Ascending aorta (tissue), 2 donors: ENCODE measurements around the gene PXK. TPM values are rescaled to one million over a fixed set of nuclear protein-coding genes. Genes with fewer than 3 reads are reported as not detected.

Experiments
- DNase-seq, 2 donors: peaks; one replicate each; pipeline ENCODE4 v3.0.0-alpha.2; 2019; ENCODE audit warnings: low spot score in 2 of 2
- H3K27ac ChIP-seq, 2 donors: fragments of 200-600 bp; sonication (generic); one replicate each; pipeline ENCODE4 v1.5.1; 2016 to 2017; ENCODE audit warnings: mild to moderate bottlenecking in 1 of 2
- H3K27me3 ChIP-seq: fragments of 200-600 bp; sonication (generic); one replicate; pipeline ENCODE4 v1.5.1; 2017
- H3K36me3 ChIP-seq, 2 donors: fragments of 200-600 bp; sonication (generic); one replicate each; pipeline ENCODE4 v1.5.1; 2016
- H3K4me1 ChIP-seq, 2 donors: fragments of 200-600 bp; sonication (generic); one replicate each; pipeline ENCODE4 v1.5.1; 2016 to 2017; ENCODE audit warnings: mild to moderate bottlenecking in 1 of 2
- H3K4me3 ChIP-seq, 2 donors: fragments of 200-600 bp; sonication (generic); one replicate each; pipeline ENCODE4 v1.5.1; 2016 to 2017; ENCODE audit warnings: mild to moderate bottlenecking in 1 of 2
- H3K9me3 ChIP-seq, 2 donors: fragments of 200-600 bp; sonication (generic); one replicate each; pipeline ENCODE4 v1.5.1; 2016
- intact Hi-C: fragments of 100-400 bp; cut with DNase I; formaldehyde crosslinking; loops from one replicate; pipeline ENCODE4 v1.15.1; 2023
- total RNA-seq: library from RNA; depleted of rRNA; stranded (reverse); fragments of >200 nt; gene quantifications from one replicate; pipeline ENCODE4 v1.1.0, GENCODE V29; 2016
- TF ChIP-seq, protein P1 (sequence below), 3 experiments: fragments of 200-600 bp in 2 of 3; fragments of 450-650 bp in 1 of 3; sonication (generic) in 2 of 3; IDR thresholded peaks; one replicate each; pipeline ENCODE4 v1.5.1; 2016 to 2019; ENCODE audit warnings: antibody characterized with exemption in 3 of 3, mild to moderate bottlenecking in 1 of 3, moderate library complexity in 1 of 3

Gene PXK
- total RNA-seq, 1 donor from 2014 or later: 14.8 TPM

DNA sequence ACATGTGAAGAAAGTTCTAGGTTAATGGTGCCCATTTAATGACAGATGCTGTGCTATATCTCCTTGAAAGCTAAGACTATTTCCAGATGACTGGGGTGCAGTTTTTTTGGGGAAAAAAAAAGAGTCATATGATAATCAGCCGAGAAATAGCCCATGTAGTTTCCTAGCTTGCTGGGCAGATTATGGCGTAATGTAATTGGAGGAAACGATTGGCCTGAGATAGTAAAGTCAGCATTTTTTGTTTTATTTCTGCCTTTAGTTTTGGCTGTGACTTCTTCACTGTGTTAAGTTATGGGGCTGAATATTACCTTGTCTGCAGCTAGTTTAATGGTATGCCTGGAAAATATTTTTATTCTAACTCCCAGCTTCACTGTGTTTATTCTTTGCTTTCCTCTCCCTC, 77.0 kb downstream of the PXK start:
- Histone ChIP-seq H3K36me3 (peaks cover 26 to 52% of the 10 kb centered on the region in 2 donors), H3K27me3 (no peaks in the 10 kb centered on the region), H3K27ac (no peak overlapping the region), H3K4me3 (no peak overlapping the region), H3K4me1 (no peaks in the 10 kb centered on the region), H3K9me3 (no peaks in the 10 kb centered on the region)
- TF ChIP-seq, protein P1, sequence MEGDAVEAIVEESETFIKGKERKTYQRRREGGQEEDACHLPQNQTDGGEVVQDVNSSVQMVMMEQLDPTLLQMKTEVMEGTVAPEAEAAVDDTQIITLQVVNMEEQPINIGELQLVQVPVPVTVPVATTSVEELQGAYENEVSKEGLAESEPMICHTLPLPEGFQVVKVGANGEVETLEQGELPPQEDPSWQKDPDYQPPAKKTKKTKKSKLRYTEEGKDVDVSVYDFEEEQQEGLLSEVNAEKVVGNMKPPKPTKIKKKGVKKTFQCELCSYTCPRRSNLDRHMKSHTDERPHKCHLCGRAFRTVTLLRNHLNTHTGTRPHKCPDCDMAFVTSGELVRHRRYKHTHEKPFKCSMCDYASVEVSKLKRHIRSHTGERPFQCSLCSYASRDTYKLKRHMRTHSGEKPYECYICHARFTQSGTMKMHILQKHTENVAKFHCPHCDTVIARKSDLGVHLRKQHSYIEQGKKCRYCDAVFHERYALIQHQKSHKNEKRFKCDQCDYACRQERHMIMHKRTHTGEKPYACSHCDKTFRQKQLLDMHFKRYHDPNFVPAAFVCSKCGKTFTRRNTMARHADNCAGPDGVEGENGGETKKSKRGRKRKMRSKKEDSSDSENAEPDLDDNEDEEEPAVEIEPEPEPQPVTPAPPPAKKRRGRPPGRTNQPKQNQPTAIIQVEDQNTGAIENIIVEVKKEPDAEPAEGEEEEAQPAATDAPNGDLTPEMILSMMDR (IDR thresholded peaks at IDR 0.05): no peak
- no peak for DNase-seq
- intact Hi-C loops: loop anchor here (5.0 kb wide), 1 partner anchor 232 kb away; no protein-coding TSS in a partner anchor

- no peak for DNase-seq
- H3K9me3 ChIP-seq: no peaks in the 10 kb centered on the region
- no peak overlapping the region for H3K27ac ChIP-seq
- peaks cover 19 to 55% of the 10 kb centered on the region in 2 donors for H3K36me3 ChIP-seq
- no peaks in the 10 kb centered on the region for H3K4me1 ChIP-seq
- no peak overlapping the region for H3K4me3 ChIP-seq
- TF ChIP-seq, protein P1 (IDR thresholded peaks at IDR 0.05): no peak
- H3K27me3 ChIP-seq: no peaks in the 10 kb centered on the region
- intact Hi-C loops: loop anchor here (5.0 kb wide), 1 partner anchor 234 kb away; no protein-coding TSS in a partner anchor
These were observed 78.3 kb downstream of the PXK start for GRCh38 chr3:58411036-58411435.

- H3K27me3 ChIP-seq: no peaks in the 10 kb centered on the region
- H3K27ac ChIP-seq: no peak overlapping the region
- no peak overlapping the region for H3K4me3 ChIP-seq
- H3K4me1 ChIP-seq: no peaks in the 10 kb centered on the region
- intact Hi-C loops: loop anchor here (5.0 kb wide), 1 partner anchor 235 kb away; no protein-coding TSS in a partner anchor
- peaks cover 15 to 55% of the 10 kb centered on the region in 2 donors for H3K36me3 ChIP-seq
- DNase-seq: no peak
- no peaks in the 10 kb centered on the region for H3K9me3 ChIP-seq
- TF ChIP-seq, protein P1 (IDR thresholded peaks at IDR 0.05): no peak
These were observed 79.4 kb downstream of the PXK start for GRCh38 chr3:58411851-58412830.

DNA sequence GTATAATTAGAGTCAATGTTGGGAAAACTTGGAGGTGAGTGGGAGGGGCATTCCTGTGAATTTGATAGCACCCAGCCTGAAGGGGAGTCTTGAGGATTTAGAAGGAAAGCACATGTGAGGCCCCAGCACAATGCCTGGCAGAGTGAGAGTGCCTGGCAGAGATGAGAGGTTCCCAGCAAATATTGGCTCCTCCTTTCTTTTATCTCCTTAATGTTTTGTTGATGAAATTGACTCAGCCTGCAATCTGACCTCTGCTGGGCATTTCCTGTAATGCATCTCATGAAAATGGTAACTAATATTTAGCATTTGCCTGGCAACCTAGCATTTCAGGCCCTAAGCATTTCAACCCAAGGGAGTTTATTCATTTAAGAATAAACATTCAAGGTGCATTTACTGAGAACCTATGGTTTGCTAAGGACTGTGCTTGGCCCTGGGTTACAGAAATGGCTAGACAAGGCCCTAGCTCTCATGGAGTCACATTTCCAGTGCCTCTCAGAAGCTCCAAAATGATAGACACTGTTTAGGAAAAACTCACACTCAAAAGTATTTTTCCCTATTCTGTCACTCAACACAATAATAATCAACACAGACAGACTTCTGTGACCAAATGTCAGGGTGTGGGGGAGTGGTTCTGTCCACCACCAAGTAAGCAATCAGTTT, 82.0 kb downstream of the PXK start:
- Histone ChIP-seq H3K4me1 (peaks cover 0 to 4% of the 10 kb centered on the region in 2 donors), H3K9me3 (no peaks in the 10 kb centered on the region), H3K27ac (no peak overlapping the region), H3K27me3 (no peaks in the 10 kb centered on the region), H3K4me3 (no peak overlapping the region), H3K36me3 (peaks cover 12 to 38% of the 10 kb centered on the region in 2 donors)
- intact Hi-C loops: loop anchor here (2.0 to 5.0 kb wide), 2 partner anchors 92 to 237 kb away; no protein-coding TSS in a partner anchor
- TF ChIP-seq, protein P1 (IDR thresholded peaks at IDR 0.05): peak; percentile 49 to 67 (median 58)
- peak in 1 of 2 donors; percentile 74 for DNase-seq

DNA sequence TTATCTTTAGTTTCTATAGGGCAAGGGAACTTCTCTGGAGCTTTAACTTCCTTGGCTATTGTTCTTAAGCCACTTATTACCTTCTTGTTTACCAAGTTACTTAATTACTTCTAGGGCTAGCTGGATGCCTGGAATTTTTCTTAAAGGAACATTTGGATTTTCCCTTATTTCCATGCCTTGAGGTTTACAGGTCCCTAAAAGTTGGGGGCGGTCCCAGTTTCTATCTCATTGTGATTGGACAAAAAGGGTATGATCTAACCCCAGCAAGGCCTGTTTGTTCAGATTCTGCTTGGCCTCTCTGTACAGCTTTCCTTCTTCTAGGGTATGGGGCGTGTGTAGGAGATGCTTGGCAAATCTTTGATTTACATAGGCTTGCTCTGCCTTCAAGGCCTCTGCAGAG, 83.5 kb downstream of the PXK start:
- Histone ChIP-seq H3K4me1 (peaks cover 0 to 10% of the 10 kb centered on the region in 2 donors), H3K27me3 (no peaks in the 10 kb centered on the region), H3K4me3 (no peak overlapping the region), H3K27ac (no peak overlapping the region), H3K9me3 (no peaks in the 10 kb centered on the region), H3K36me3 (peaks cover under 1 to 23% of the 10 kb centered on the region in 2 donors)
- no peak for DNase-seq
- intact Hi-C loops: no loop called here
- TF ChIP-seq, protein P1 (IDR thresholded peaks at IDR 0.05): no peak
